Natural killer cell treated with Interleukin-12 subunit alpha and Interleukin-12 subunit beta and Interleukin-15 and Interleukin-18, amount 100 ng/mL, for 72 hours (primary cell): ENCODE results near the gene MAP2K3. TPM values are rescaled to one million over a fixed set of nuclear protein-coding genes. Genes with fewer than 3 reads are reported as not detected.

Source experiments
- ATAC-seq, 2 donors: fragments of 150-1000 bp; cut with Tn5 transposase in 1 of 2; sonication (Bioruptor Pico), chemical (Tn5 transposase) in 1 of 2; 2 replicates each; pipeline ENCODE4 v1.10.0; 2021
- DNase-seq: peaks from one replicate; pipeline ENCODE4 v3.0.0; 2022; ENCODE audit warnings: low spot score
- H3K27ac Mint-ChIP-seq, 2 donors: 1 replicate in 1 of 2; 2 replicates in 1 of 2; pipeline ENCODE4 v1.8.0; 2022; ENCODE audit warnings: mixed read lengths in 2 of 2, mild to moderate bottlenecking in 1 of 2, moderate library complexity in 1 of 2
- H3K27me3 Mint-ChIP-seq, 2 donors: 1 replicate in 1 of 2; 2 replicates in 1 of 2; pipeline ENCODE4 v1.8.0; 2022; ENCODE audit warnings: mixed read lengths in 2 of 2
- H3K36me3 Mint-ChIP-seq: one replicate; pipeline ENCODE4 v1.8.0; 2022; ENCODE audit warnings: mixed read lengths
- H3K4me1 Mint-ChIP-seq, 2 donors: 1 replicate in 1 of 2; 2 replicates in 1 of 2; pipeline ENCODE4 v1.8.0; 2022; ENCODE audit warnings: low read depth in 2 of 2, mixed read lengths in 2 of 2, mild to moderate bottlenecking in 1 of 2
- H3K4me3 Mint-ChIP-seq: one replicate; pipeline ENCODE4 v1.8.0; 2022; ENCODE audit warnings: mixed read lengths
- H3K9me3 Mint-ChIP-seq: 2 replicates; pipeline ENCODE4 v1.8.0; 2022; ENCODE audit warnings: mixed read lengths
- total RNA-seq, 2 donors: library from RNA; stranded (reverse); gene quantifications; one replicate each; pipeline ENCODE4 v1.2.3, GENCODE V29; 2022

Gene MAP2K3
- total RNA-seq, 2 donors from 2014 or later = 92.9 to 98.3 TPM

- ATAC-seq (no peak), DNase-seq (no peak)
- Mint-ChIP-seq H3K9me3 (no peaks in the 10 kb centered on the region), H3K27me3 (no peaks in the 10 kb centered on the region), H3K27ac (peak overlapping the region; percentile 77 to 88), H3K36me3 (no peaks in the 10 kb centered on the region), H3K4me1 (peaks cover 11 to 28% of the 10 kb centered on the region in 2 donors), H3K4me3 (no peak overlapping the region)
Observed at GRCh38 chr17:21269394-21269793, 15.1 kb upstream of the MAP2K3 start.

- Mint-ChIP-seq H3K27ac (peak overlapping the region in 1 of 2 donors; percentile 58), H3K4me1 (peaks cover 20 to 30% of the 10 kb centered on the region in 2 donors), H3K9me3 (no peaks in the 10 kb centered on the region), H3K4me3 (no peak overlapping the region), H3K27me3 (no peaks in the 10 kb centered on the region), H3K36me3 (no peaks in the 10 kb centered on the region)
- DNase-seq (no peak), ATAC-seq (no peak)
Observed at GRCh38 chr17:21271454-21272183, 12.9 kb upstream of the MAP2K3 start.

DNA sequence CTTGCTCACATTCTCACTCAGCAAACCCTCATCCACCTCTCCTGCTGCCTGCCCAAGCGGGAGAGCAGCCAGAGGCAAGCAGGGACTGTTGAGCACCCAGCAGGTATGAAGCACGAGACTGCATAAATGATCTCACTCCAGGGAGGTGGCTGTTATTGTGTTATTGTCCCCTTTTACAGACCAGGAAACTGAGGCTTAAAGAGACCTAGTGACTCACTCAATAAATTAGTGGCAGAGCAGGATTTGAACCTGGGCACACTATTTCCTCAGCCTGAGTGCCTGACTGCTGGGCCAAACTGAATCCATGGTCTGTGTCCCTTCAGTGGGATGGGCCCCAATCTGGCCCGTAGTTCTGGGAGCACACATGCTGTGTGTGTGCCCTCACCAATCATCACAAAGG lies 12.3 kb upstream of the MAP2K3 start:
- H3K27me3 Mint-ChIP-seq = no peaks in the 10 kb centered on the region
- no peak overlapping the region for H3K27ac Mint-ChIP-seq
- ATAC-seq (no peak), DNase-seq (no peak)
- H3K4me3 Mint-ChIP-seq = no peak overlapping the region
- H3K4me1 Mint-ChIP-seq = peaks cover 18 to 27% of the 10 kb centered on the region in 2 donors
- H3K9me3 Mint-ChIP-seq = no peaks in the 10 kb centered on the region
- no peaks in the 10 kb centered on the region for H3K36me3 Mint-ChIP-seq

- H3K4me3 Mint-ChIP-seq = no peak overlapping the region
- H3K27me3 Mint-ChIP-seq = no peaks in the 10 kb centered on the region
- no peak overlapping the region for H3K27ac Mint-ChIP-seq
- DNase-seq (no peak), ATAC-seq (no peak)
- H3K9me3 Mint-ChIP-seq = no peaks in the 10 kb centered on the region
- no peaks in the 10 kb centered on the region for H3K36me3 Mint-ChIP-seq
- H3K4me1 Mint-ChIP-seq = peaks cover 18% of the 10 kb centered on the region in 2 donors
Observed at GRCh38 chr17:21272881-21273792, 11.4 kb upstream of the MAP2K3 start.

- DNase-seq = no peak
- no peak for ATAC-seq
- H3K27ac Mint-ChIP-seq = no peak overlapping the region
Observed at GRCh38 chr17:21275047-21275578, 9.4 kb upstream of the MAP2K3 start.

DNA sequence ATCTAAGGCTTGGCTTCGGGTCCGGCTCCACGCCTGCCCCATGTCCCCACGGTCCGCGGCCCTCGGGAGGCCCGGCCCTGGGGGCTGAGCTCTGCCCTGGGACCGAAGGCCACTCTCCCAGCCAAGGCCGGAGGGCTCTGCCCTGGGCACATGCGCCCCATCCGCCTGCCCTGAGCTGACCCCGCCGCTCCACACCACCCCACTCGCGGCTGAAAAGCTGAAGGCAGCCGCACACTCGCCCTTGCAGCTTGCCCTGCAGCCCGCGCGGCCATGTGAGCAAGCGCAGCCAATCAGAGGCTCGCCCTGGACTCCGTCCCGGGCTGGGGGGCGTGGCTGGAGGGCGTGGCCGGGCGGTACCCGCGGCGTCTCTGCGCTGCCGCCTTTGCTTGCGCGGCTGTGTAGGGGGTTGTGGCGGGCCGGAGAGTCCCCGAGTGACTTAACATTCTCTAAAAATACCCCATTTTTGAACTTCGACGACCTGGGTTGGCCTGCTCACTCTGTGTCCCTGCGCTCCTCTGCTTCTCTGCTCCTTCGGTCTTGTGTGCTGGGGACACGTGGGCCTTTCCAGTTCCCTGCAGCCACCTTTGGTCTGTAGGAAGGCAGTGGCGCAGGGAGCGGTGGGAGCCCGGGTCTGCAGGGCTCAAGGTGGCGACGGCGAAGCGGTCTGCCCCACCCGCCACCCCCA lies 8.8 kb upstream of the MAP2K3 start:
- peaks cover 17 to 24% of the 10 kb centered on the region in 2 donors for H3K4me1 Mint-ChIP-seq
- DNase-seq = peak; percentile 98
- no peaks in the 10 kb centered on the region for H3K27me3 Mint-ChIP-seq
- H3K9me3 Mint-ChIP-seq = no peaks in the 10 kb centered on the region
- peak overlapping the region; percentile 13 to 63 for H3K27ac Mint-ChIP-seq
- H3K36me3 Mint-ChIP-seq = no peaks in the 10 kb centered on the region
- ATAC-seq = peak; percentile 96 to 97
- H3K4me3 Mint-ChIP-seq = peak overlapping the region; percentile 81

More at GRCh38 chr17:21275047-21275578, 9.4 kb upstream of the MAP2K3 start:
- H3K36me3 Mint-ChIP-seq = no peaks in the 10 kb centered on the region
- no peaks in the 10 kb centered on the region for H3K9me3 Mint-ChIP-seq
- peaks cover 13 to 20% of the 10 kb centered on the region in 2 donors for H3K4me1 Mint-ChIP-seq
- H3K27me3 Mint-ChIP-seq = no peaks in the 10 kb centered on the region
- peak overlapping the region; percentile 81 for H3K4me3 Mint-ChIP-seq

GRCh38 chr17:21276264-21276588 lies 8.3 kb upstream of the MAP2K3 start:
- H3K9me3 Mint-ChIP-seq = no peaks in the 10 kb centered on the region
- ATAC-seq (peak in 1 of 2 donors; percentile 4), DNase-seq (no peak)
- peaks cover 17 to 24% of the 10 kb centered on the region in 2 donors for H3K4me1 Mint-ChIP-seq
- peak overlapping the region; percentile 13 to 63 for H3K27ac Mint-ChIP-seq
- no peaks in the 10 kb centered on the region for H3K27me3 Mint-ChIP-seq
- no peaks in the 10 kb centered on the region for H3K36me3 Mint-ChIP-seq
- H3K4me3 Mint-ChIP-seq = peak overlapping the region; percentile 81

DNA sequence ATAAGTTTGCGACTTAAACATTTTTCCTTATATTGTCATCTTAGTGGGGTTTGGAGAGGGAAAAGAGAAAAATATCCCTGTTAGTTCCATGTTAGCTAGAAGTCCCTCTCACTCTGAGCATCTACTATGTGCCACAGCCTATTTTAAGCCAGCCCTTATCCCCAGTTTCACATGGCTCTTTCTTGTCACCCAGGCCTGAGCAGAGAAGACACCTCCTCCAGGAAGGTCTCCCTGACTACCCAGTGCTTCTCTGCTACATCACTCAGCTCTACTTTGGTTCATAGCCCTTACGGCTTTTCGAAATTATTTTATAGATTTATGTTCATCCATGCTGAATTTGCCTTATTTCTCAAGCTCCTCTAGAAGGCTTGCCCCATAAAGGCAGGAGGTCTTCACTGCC lies 7.2 kb upstream of the MAP2K3 start:
- DNase-seq (no peak), ATAC-seq (no peak)
- H3K36me3 Mint-ChIP-seq = no peaks in the 10 kb centered on the region
- no peaks in the 10 kb centered on the region for H3K27me3 Mint-ChIP-seq
- H3K4me1 Mint-ChIP-seq = peaks cover 17 to 24% of the 10 kb centered on the region in 2 donors
- H3K9me3 Mint-ChIP-seq = no peaks in the 10 kb centered on the region
- H3K27ac Mint-ChIP-seq = no peak overlapping the region
- peak overlapping the region; percentile 37 for H3K4me3 Mint-ChIP-seq

DNA sequence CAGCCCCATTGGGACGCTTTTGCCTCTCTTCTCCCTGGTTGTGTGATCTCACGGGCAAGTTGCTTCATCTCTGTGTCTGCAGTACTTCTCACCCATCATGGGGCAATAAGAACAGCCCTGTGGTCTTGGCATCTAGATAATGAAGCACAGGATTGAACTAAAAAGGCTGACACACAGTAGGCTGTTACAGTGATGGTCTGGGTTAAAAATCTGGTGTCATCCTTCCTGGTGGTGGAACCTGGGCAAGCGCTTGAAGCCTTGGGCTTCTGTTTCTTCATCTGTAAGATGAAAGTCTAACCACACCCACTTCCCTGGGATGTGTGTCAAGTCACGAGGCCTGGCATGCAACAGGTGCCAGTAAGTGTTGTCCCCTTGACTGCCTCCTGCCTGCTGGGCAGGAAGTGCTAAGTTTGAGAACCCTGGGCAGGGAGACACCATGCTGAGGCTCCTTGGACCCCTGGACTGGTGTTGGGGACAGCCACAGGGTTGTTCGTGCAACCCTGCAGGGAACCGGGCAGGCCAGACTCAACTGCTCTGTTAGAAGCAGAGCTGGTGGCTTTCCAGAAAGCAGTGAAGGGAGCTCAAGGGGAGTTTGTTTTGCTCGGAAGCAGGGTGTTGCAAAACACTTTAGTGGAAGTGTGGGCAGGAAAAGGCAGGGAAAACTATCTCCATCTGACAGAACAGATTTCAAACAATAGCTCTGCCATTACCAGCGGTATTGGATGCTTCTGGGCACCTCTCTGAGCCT lies 5.9 kb upstream of the MAP2K3 start:
- no peaks in the 10 kb centered on the region for H3K36me3 Mint-ChIP-seq
- no peaks in the 10 kb centered on the region for H3K9me3 Mint-ChIP-seq
- H3K4me3 Mint-ChIP-seq = no peak overlapping the region
- H3K27me3 Mint-ChIP-seq = no peaks in the 10 kb centered on the region
- no peak for ATAC-seq
- no peak for DNase-seq
- H3K4me1 Mint-ChIP-seq = peaks cover 21 to 29% of the 10 kb centered on the region in 2 donors
- peak overlapping the region in 1 of 2 donors; percentile 25 for H3K27ac Mint-ChIP-seq

DNA sequence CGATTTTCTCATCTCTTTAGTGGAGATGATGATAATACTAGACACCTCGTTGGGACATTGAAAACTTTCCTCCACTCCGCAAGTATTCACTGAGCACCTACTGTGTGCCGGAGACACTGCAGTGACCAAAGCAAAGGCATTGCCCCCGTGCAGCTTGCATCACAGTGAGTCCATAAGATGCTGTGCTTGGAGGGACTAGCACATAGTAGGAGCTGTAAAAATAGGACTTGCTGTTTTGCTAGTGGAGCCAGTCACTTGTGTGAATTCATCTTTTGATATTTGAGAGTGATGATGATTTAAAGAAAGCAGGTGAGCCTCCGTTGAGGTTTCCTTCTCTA lies 5.3 kb upstream of the MAP2K3 start:
- no peak overlapping the region for H3K4me3 Mint-ChIP-seq
- no peaks in the 10 kb centered on the region for H3K9me3 Mint-ChIP-seq
- DNase-seq (no peak), ATAC-seq (no peak)
- no peaks in the 10 kb centered on the region for H3K36me3 Mint-ChIP-seq
- H3K27me3 Mint-ChIP-seq = no peaks in the 10 kb centered on the region
- peaks cover 21 to 29% of the 10 kb centered on the region in 2 donors for H3K4me1 Mint-ChIP-seq
- H3K27ac Mint-ChIP-seq = peak overlapping the region in 1 of 2 donors; percentile 8

GRCh38 chr17:21279582-21279981 lies 4.9 kb upstream of the MAP2K3 start:
- DNase-seq (no peak), ATAC-seq (no peak)
- Mint-ChIP-seq H3K27me3 (no peaks in the 10 kb centered on the region), H3K36me3 (no peaks in the 10 kb centered on the region), H3K27ac (peak overlapping the region in 1 of 2 donors; percentile 8), H3K4me1 (peaks cover 21 to 29% of the 10 kb centered on the region in 2 donors), H3K4me3 (no peak overlapping the region), H3K9me3 (no peaks in the 10 kb centered on the region)

- ATAC-seq (peak; percentile 49 to 51), DNase-seq (peak; percentile 89)
- no peaks in the 10 kb centered on the region for H3K9me3 Mint-ChIP-seq
- H3K27ac Mint-ChIP-seq = peak overlapping the region in 1 of 2 donors; percentile 8
- no peaks in the 10 kb centered on the region for H3K36me3 Mint-ChIP-seq
- no peak overlapping the region for H3K4me3 Mint-ChIP-seq
- peaks cover 21 to 27% of the 10 kb centered on the region in 2 donors for H3K4me1 Mint-ChIP-seq
- no peaks in the 10 kb centered on the region for H3K27me3 Mint-ChIP-seq
Observed at GRCh38 chr17:21280081-21280518, 4.4 kb upstream of the MAP2K3 start.

DNA sequence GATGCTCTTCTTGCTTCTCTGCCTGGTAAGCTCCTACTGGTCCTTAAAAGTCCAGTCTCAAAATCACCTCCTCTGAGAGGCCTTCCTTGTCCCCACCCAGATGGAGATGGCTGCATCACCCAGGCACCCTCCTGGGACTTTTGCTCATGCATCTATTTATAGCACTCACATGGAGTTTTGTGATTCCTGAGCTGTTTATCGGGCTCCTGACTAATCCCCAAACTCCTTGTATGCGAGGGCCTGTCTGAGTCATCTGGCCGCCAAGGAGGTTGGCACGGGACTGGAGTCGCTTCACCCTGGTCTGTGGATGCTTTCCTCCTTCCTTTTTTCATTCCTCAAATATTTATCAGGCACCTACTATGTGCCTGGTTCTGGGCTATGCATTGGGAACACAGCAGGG lies 2.3 kb upstream of the MAP2K3 start:
- peaks cover 7% of the 10 kb centered on the region for H3K36me3 Mint-ChIP-seq
- H3K27ac Mint-ChIP-seq = peak overlapping the region in 1 of 2 donors; percentile 76
- H3K4me3 Mint-ChIP-seq = peak overlapping the region; percentile 27
- H3K4me1 Mint-ChIP-seq = peaks cover 33 to 41% of the 10 kb centered on the region in 2 donors
- H3K9me3 Mint-ChIP-seq = no peaks in the 10 kb centered on the region
- ATAC-seq = no peak
- H3K27me3 Mint-ChIP-seq = no peaks in the 10 kb centered on the region
- no peak for DNase-seq
